Lower leg skin (tissue), 3 donors: ENCODE data around the gene CBX6.

Experiments used
- POLR2A ChIP-seq, 2 donors: fragments of 450-650 bp; IDR thresholded peaks; one replicate each; pipeline ENCODE4 v1.6.1; 2016 to 2017; ENCODE audit warnings: antibody characterized with exemption in 2 of 2, mild to moderate bottlenecking in 1 of 2, moderate library complexity in 1 of 2
- TF ChIP-seq, protein P1 (sequence below), 3 donors: fragments of 450-650 bp; IDR thresholded peaks; one replicate each; pipeline ENCODE4 v1.5.1; 2016; ENCODE audit warnings: antibody characterized with exemption in 3 of 3, mild to moderate bottlenecking in 3 of 3, moderate library complexity in 2 of 3

DNA sequence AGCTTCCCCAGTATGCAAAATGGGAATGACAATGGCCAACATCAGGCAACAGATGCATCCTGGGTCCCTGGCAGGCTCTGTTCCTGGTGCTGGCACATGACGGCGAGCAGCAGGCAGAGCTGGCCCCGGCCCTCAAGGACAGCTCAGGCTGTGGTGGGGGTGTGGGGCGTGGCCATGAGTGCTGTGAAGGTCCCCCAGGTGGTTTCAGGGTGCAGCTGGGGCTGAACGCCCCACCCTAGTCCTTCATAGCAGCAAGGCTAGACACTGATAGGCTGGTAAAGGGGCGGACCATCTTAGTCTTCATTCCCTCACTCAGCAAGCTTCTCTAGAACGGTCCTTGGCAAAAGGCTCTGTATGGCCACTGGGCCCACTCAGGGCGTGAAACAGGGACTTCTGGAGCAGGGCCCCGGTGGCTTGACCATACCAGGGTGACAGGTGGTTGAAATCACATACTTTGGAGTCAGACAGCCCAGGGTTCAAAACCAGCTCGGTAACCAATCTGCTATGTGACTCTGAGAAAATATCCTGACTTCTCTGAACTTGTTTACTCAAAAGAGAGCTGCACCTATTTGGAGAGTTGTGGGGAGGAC lies 43.3 kb downstream of the CBX6 start:
- TF ChIP-seq, protein P1, sequence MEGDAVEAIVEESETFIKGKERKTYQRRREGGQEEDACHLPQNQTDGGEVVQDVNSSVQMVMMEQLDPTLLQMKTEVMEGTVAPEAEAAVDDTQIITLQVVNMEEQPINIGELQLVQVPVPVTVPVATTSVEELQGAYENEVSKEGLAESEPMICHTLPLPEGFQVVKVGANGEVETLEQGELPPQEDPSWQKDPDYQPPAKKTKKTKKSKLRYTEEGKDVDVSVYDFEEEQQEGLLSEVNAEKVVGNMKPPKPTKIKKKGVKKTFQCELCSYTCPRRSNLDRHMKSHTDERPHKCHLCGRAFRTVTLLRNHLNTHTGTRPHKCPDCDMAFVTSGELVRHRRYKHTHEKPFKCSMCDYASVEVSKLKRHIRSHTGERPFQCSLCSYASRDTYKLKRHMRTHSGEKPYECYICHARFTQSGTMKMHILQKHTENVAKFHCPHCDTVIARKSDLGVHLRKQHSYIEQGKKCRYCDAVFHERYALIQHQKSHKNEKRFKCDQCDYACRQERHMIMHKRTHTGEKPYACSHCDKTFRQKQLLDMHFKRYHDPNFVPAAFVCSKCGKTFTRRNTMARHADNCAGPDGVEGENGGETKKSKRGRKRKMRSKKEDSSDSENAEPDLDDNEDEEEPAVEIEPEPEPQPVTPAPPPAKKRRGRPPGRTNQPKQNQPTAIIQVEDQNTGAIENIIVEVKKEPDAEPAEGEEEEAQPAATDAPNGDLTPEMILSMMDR (IDR thresholded peaks at IDR 0.05), result no peak
- no peak for TF ChIP-seq POLR2A (IDR thresholded peaks at IDR 0.05)
